Measurements from ENCODE around the gene ATP8A2. TPM values are rescaled to one million over a fixed set of nuclear protein-coding genes. Genes with fewer than 3 reads are reported as not detected.

The ATP8A2 gene
- polyA plus RNA-seq, 1 donor from 2014 or later = 11.9 TPM

GRCh38 chr13:25978961-25979360 is 607.2 kb downstream of the ATP8A2 start:
- H2AFZ ChIP-seq (ENCODE audit: low read depth, low read length) = no peak overlapping the region
- no peaks in the 10 kb centered on the region for H3K27me3 ChIP-seq (ENCODE audit: insufficient read depth, low read depth, low read length)
- no peaks in the 10 kb centered on the region for H3K9me3 ChIP-seq (ENCODE audit: low read length)
- H3F3A ChIP-seq (ENCODE audit: insufficient read depth, low read length, poor library complexity, severe bottlenecking) = no peaks in the 10 kb centered on the region
- no peak overlapping the region for H3K4me2 ChIP-seq (ENCODE audit: low read length)
- H3K79me2 ChIP-seq (replicated peaks; ENCODE audit: insufficient read depth, low read length) = no peaks in the 10 kb centered on the region
- no peaks in the 10 kb centered on the region for H3K9me2 ChIP-seq (ENCODE audit: insufficient read depth, low read length)
- H3K4me3 ChIP-seq (ENCODE audit: low read length) = no peak overlapping the region
- no peaks in the 10 kb centered on the region for H4K20me1 ChIP-seq (ENCODE audit: insufficient read depth)
- no peaks in the 10 kb centered on the region for H3K36me3 ChIP-seq (ENCODE audit: insufficient read depth, low read length)
- H3K27ac ChIP-seq (ENCODE audit: low read length) = no peak overlapping the region
- H3K9ac ChIP-seq (ENCODE audit: low read length) = no peak overlapping the region
- no peak for TF ChIP-seq TAF1 (IDR thresholded peaks at IDR 0.05; ENCODE audit: low read depth)
- TF ChIP-seq MXI1 (conservative IDR thresholded peaks at IDR 0.05; ENCODE audit: poor library complexity, severe bottlenecking) = no peak
- TF ChIP-seq POLR2AphosphoS5 (IDR thresholded peaks at IDR 0.05) = no peak
- TF ChIP-seq SMC3 (conservative IDR thresholded peaks at IDR 0.05; ENCODE audit: poor library complexity) = no peak
- TF ChIP-seq CTCF (IDR thresholded peaks at IDR 0.05; ENCODE audit: poor library complexity, severe bottlenecking) = no peak
- TF ChIP-seq, protein P1, sequence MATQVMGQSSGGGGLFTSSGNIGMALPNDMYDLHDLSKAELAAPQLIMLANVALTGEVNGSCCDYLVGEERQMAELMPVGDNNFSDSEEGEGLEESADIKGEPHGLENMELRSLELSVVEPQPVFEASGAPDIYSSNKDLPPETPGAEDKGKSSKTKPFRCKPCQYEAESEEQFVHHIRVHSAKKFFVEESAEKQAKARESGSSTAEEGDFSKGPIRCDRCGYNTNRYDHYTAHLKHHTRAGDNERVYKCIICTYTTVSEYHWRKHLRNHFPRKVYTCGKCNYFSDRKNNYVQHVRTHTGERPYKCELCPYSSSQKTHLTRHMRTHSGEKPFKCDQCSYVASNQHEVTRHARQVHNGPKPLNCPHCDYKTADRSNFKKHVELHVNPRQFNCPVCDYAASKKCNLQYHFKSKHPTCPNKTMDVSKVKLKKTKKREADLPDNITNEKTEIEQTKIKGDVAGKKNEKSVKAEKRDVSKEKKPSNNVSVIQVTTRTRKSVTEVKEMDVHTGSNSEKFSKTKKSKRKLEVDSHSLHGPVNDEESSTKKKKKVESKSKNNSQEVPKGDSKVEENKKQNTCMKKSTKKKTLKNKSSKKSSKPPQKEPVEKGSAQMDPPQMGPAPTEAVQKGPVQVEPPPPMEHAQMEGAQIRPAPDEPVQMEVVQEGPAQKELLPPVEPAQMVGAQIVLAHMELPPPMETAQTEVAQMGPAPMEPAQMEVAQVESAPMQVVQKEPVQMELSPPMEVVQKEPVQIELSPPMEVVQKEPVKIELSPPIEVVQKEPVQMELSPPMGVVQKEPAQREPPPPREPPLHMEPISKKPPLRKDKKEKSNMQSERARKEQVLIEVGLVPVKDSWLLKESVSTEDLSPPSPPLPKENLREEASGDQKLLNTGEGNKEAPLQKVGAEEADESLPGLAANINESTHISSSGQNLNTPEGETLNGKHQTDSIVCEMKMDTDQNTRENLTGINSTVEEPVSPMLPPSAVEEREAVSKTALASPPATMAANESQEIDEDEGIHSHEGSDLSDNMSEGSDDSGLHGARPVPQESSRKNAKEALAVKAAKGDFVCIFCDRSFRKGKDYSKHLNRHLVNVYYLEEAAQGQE (IDR thresholded peaks at IDR 0.05; ENCODE audit: borderline replicate concordance) = no peak
- TF ChIP-seq RAD21 (conservative IDR thresholded peaks at IDR 0.05) = no peak
- TF ChIP-seq EP300 (conservative IDR thresholded peaks at IDR 0.05; ENCODE audit: poor library complexity, severe bottlenecking) = no peak
- TF ChIP-seq EZH2 (IDR thresholded peaks at IDR 0.05; ENCODE audit: borderline replicate concordance, insufficient read depth, low read length, poor library complexity, severe bottlenecking) = no peak

DNA sequence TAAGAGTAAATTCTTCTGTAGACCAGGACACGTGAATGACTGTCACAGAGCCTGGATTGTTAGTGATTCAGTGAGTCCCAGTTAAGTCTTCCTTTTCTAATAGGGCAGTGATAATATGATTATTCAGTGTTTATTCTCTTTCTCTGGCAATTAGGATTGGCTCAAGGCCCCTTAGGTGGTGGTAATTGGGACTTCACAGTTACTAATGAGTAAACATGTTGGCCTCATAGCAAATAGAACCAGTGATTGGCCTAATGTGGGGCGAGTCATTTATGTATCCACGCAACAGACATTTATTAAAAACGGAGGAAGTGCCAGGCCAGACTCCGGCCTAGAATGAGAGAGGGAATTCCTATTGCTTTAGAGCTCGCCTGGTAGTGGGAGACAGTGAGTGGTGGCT is 607.6 kb downstream of the ATP8A2 start:
- TF ChIP-seq SMC3 (conservative IDR thresholded peaks at IDR 0.05; ENCODE audit: poor library complexity) (no peak), MXI1 (conservative IDR thresholded peaks at IDR 0.05; ENCODE audit: poor library complexity, severe bottlenecking) (no peak), EP300 (conservative IDR thresholded peaks at IDR 0.05; ENCODE audit: poor library complexity, severe bottlenecking) (no peak), RAD21 (conservative IDR thresholded peaks at IDR 0.05) (no peak), EZH2 (IDR thresholded peaks at IDR 0.05; ENCODE audit: borderline replicate concordance, insufficient read depth, low read length, poor library complexity, severe bottlenecking) (no peak), POLR2AphosphoS5 (IDR thresholded peaks at IDR 0.05) (no peak), CTCF (IDR thresholded peaks at IDR 0.05; ENCODE audit: poor library complexity, severe bottlenecking) (no peak), TAF1 (IDR thresholded peaks at IDR 0.05; ENCODE audit: low read depth) (no peak)
- TF ChIP-seq, protein P1 (IDR thresholded peaks at IDR 0.05; ENCODE audit: borderline replicate concordance) = no peak
- no peaks in the 10 kb centered on the region for H3K36me3 ChIP-seq (ENCODE audit: insufficient read depth, low read length)
- H3K27me3 ChIP-seq (ENCODE audit: insufficient read depth, low read depth, low read length) = no peaks in the 10 kb centered on the region
- no peak overlapping the region for H3K9ac ChIP-seq (ENCODE audit: low read length)
- no peaks in the 10 kb centered on the region for H3F3A ChIP-seq (ENCODE audit: insufficient read depth, low read length, poor library complexity, severe bottlenecking)
- no peak overlapping the region for H3K27ac ChIP-seq (ENCODE audit: low read length)
- no peaks in the 10 kb centered on the region for H3K9me2 ChIP-seq (ENCODE audit: insufficient read depth, low read length)
- no peak overlapping the region for H3K4me2 ChIP-seq (ENCODE audit: low read length)
- no peaks in the 10 kb centered on the region for H4K20me1 ChIP-seq (ENCODE audit: insufficient read depth)
- H2AFZ ChIP-seq (ENCODE audit: low read depth, low read length) = no peak overlapping the region
- H3K4me3 ChIP-seq (ENCODE audit: low read length) = no peak overlapping the region
- H3K79me2 ChIP-seq (replicated peaks; ENCODE audit: insufficient read depth, low read length) = no peaks in the 10 kb centered on the region
- no peaks in the 10 kb centered on the region for H3K9me3 ChIP-seq (ENCODE audit: low read length)
